ENCODE measurements around the gene VPS18.

- TF ChIP-seq CTCF (IDR thresholded peaks at IDR 0.05) (no peak), POLR2A (IDR thresholded peaks at IDR 0.05) (no peak)
Measured at GRCh38 chr15:40936709-40937666, 42.7 kb downstream of the VPS18 start.

Measured in Peyer's patch (tissue), 4 donors.